Middle frontal gyrus (tissue), 1 donor: ENCODE results near the gene MNT.

Source experiments
- DNase-seq: peaks from one replicate; pipeline ENCODE4 v3.0.0-alpha.2; 2015; ENCODE audit warnings: low spot score; ENCODE audit errors: extremely low spot score

MNT gene

DNA sequence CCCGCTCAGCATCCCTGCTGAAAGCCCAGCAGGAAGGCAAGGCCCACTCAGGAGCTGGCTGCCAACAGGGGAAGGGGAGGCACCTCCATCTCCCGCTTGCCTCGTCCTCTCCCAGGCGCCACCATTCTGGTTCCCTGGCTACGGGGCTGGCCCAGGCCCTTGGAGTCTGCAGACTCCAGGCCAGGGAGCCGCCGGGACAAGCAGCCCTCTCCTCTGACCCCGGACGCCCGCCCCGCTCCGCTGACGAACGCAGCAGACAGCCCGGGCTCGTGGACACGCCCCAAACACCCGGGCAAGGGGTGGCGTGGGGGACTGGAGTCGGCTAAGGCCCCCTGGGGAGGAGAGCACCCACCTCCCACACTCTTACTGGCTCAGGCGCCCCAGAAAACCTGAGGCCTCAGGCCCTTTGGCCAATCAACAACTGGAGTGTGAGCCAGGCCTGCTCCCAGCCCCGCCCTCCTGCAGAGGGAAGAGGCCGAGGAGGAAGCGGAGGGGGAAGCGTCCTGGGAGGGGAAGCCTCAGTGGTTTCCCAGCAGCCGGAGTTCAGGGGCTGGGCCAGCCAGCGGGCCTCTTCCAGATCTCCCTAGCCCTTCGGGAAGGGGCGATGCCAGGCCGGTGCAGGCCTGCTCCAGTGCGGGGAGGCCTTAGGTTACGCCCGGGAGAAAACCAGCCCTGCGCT, 4.2 kb downstream of the MNT start:
- DNase-seq = no peak

DNA sequence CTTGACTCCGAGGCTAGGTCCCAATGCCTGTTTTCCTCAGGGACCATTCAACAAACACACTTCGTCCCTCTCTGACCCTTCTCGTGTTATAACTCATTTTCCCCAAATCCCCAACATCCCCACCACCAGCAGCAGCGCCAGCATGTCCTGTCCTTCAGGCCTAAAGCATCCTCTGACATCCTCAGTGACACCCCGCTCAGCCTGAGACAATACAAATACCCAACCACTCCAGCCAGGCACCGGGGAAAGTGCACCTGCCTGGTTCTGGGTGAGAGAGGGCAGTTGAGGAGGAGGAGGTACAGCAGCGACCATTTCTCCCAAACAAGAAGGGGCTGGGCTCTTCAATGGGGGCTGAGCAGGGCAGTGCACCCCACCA, 4.7 kb downstream of the MNT start:
- DNase-seq = no peak

GRCh38 chr17:2395258-2396181, 5.3 kb downstream of the MNT start:
- no peak for DNase-seq

DNA sequence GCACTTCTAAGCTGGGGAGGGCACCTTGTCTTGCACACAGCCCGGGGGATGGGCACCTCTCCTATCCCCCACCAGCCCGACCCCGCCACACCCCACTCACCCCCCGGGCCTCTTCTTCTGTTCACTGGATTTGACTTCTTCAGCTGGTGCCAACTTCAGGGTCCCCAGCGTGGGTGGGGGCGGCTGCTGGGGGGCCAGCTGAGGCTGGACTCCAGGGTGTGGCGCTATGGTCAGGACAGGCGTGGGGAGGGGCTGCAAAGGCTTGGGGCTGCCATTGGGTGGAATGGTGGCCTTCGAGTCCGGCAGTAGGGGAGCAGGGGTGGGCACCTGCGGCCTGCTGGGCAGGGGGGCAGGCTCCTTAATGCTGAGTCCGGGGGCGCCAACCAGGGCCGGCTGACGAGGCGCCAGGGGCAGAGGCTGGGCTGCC, 6.1 kb downstream of the MNT start:
- no peak for DNase-seq

GRCh38 chr17:2393954-2394749, 6.7 kb downstream of the MNT start:
- no peak for DNase-seq

DNA sequence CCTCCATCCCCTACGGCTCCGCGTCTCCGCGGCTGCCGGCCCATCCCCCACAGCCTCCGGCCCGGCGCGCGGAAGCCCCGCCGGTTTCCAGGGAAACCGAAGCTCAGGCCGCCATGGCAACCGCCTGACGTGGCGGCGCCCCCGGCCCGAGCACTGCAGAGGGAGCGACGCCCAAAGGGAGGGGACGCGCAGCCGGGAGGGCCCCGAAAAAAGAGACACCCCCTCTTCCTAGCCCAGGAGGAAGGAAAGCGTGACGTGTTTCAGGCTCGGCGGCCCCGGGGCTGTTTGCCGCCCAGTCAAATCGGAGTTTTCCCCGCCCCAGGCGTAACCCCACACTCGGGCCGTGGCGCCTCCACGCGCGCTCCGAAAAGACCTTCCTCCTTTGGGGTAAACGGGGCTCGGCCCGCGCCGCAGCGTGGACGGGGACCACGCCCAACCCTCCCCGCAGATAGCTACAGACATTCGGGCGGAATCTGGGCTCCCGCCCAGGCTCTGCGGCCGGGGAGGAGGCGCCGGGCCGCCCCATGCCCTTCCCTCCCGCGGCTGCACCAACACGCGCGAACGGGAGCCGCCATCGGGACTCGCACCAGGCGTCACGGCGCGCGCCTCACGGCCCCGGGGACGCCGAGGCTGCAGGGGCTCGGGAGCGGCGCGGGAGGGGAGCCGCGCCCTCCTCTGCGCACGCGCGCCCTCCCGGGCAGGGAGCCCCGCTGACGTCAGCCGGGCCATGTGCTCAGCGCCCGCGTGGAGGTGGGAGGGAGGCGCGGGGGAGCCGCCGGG, 7.5 kb downstream of the MNT start:
- DNase-seq = peak; percentile 89

DNA sequence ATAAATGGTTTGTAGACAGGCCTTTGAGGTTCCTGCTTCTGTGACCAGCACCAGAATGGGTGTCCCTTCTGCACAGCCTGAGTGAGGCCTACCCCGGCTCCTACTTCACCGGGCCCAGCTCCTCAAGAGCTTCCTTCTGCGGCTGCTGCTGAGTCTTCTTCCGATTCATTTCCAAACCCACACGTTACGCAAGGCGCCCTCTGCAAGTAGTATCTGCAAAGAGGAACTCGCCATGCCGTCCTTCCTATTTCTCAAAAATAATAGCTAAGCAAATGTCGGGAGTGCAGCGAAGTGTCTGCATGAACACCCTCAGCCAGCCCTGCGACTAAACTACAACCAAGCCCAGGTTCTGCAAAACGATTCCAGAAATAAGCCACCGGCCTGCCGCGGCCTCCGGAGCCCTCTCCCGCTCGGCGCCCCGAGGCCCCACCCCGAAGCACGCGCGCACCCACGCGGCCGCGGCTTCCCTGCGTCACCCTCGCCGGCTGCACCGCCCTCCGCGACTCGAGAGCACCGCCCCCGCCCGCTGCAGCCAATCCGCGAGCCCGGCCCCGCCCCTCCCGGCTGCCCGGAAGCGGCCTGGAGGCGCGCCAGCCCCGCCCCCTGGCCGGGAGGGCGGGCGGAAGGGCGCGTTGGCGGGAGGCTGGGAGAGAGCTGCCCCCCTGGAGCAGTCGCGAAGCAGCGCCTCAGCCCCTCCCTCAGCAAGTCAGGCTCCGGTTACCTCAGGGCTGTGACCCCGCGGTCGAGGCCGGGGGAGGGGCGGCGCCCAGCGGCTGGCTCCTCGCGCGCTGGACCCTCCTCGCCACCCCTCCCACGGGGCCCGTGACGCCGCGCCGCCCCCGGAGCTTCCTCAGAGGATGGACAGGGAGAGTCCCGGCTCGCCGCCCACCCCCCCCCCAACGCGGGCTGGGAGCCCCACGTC, 8.3 kb downstream of the MNT start:
- DNase-seq = peak; percentile 89

- no peak for DNase-seq
Observed at GRCh38 chr17:2391597-2392251, 9.1 kb downstream of the MNT start.

- DNase-seq = no peak
Observed at GRCh38 chr17:2390199-2390836, 10.5 kb downstream of the MNT start.

DNA sequence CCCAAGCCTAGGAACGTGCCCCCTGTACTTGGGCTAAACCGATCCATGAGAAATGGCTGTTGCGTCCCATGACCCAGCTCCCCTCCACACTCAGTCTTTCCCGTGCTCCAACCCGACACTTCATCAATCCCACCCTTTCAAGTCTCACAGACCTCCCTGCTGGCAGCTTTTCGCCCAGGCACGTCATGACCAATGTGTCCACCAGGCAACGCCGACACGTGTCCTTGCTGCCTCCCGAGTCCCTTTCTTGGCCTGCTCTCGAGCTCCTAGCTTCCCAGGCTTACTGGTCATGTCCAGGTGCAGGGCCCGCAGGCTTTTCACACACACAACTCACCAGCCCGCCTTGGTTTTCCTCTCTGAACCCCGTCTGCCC, 12.2 kb downstream of the MNT start:
- no peak for DNase-seq

DNA sequence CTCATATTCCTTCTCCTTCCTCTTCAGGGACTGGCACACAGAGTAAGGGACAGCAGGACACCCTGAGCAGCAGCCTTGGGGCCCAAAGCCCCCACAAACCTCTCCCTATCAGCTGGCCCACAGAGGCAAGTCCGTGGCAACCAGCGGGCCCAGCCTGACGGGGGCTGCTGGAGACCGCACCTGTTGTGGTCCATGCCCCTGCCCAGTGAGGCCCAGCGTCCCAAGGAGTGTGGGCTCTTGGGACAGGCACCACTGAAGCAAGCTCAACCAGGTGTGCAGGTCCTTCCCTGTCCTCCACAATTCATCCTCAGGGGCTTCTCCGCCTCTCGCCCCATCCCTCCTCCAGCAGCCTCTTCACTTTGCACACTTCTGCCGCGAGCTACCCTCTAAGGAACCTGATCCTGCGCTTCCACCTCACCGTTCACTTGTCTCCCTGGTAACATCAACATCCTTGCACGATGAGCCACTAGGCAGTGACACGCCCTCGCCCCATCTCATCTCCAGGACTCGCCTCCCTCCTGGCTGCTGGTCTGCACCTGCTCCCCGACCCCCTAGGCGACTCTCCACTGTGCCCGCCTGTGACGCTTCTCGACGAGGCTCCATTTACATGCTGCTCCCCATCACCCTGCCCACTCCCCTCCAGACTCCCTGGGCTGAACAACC, 12.7 kb downstream of the MNT start:
- DNase-seq = no peak

DNA sequence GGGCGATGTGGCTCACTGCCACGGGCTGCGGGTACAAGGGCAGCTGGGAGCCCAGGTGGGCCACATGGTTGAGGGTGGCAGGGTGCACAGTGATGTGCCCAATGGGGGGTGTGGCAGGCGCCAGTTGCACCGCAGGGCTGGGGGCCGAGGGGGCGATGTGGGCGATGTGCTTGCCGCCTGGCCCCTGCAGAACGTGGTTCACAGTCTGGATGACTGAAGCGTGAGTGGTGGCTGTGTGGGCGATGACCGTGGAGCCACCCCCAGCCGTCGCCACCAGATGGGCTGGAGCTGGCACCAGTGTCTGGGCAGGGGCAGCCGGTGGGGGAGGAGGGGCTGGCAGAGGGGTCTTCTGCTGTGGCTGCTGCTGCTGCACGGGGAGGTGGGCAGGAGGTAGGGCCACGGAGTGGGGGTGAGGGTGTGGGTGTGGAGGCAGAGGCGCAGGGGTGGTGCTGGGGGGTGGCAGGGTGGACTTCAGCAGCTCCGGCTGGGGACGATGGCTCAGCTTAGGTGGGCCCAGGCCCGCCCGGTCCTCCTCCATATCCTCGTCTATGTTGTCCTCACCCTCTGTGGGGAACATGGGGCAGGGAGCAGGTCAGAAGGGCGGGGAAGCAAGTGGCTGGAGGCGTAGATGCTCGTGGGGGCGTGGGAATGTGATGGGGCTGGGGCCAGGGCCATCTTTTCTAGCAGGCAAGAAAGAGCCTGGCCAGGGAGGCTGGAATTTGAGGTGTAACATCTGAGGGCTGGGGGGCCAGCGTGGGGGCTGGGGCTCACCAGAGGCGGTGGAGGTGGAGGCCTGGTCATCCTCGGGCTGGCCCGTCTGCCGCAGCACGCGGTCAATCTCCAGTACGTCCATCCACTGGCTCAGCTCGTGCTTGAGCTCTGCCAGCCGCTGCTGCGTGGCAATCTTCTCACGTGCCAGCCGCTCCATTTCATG, 13.5 kb downstream of the MNT start:
- DNase-seq = no peak

DNA sequence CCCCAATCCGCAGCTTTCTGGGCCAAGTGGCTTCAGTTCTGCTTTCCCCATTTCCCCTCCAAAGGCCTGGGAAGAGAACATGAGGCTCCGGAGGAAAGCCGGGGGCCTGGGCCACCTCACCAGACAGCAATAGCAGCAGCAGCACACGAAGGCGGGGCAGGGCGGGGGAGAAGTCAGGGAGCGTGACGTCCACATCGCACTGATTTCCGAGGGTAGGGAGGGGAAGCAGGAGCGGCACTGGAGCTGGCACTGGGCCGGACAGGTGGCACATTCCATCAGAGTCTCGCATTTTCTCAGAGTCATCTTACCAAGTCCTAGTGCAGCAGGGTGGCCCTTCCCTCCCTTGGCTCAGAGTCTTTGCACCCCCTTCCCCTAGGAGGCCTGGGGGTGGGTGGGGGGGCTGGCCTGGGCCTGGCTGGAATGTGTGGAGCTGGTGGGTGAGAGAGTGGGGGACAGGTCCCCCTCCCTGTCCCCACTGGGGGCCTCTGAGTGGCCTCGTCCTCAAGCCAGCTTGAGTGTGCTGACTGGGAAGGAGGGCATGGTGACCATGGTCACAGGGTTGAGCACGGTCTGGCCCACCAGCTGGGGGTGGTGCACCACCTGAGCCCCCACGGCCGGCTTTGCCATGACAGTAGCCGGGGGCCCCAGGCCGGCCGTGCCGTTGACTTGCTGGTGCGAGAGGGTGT, 14.3 kb downstream of the MNT start:
- DNase-seq = no peak

GRCh38 chr17:2385240-2386210, 15.3 kb downstream of the MNT start:
- DNase-seq = no peak

GRCh38 chr17:2384439-2385127, 16.3 kb downstream of the MNT start:
- no peak for DNase-seq
